Kasumi-1 (cell line): ENCODE results near the gene MAGI2.

ENCODE experiments used
- DNase-seq, 2 experiments: peaks; one replicate each; lab custom pipeline; 2025; lab: John Stamatoyannopoulos, UW

MAGI2 gene

DNA sequence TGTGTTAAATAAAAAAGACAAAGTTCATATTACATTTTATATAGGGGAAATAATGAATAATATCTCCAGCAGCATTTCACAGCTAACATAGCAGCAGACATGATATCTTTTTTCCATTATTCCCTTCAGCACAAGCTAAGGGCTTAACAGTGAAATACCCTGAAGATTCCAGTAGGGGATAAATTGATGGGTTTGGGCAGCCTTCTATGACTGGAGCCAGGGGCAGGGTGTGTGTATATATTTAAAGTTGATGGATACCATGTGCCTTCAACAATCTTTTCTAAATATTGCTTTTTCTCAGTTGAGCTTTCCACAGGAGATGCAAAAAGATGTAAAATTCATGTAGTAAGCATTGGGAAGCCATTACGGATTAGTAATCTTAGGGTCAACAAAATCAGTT lies 151.2 kb downstream of the MAGI2 start:
- DNase-seq, result no peak

DNA sequence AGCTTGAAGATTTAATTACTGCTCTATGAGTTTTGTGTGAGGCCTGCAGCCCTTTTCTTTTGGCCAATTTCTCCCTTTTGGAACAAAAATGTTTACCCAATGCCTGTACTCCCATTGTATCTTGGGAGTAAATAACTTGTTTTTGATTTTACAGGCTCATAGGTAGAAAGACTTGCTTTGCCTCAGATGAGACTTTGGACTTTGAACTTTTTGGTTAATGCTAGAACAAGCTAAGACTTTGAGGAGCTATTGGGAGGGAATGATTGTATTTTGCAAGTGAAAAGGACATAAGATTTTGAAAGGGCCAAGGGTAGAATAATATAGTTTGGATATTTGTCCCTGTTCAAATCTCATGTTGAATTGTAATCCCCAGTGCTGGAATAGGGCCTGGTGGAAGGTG lies 152.0 kb downstream of the MAGI2 start:
- DNase-seq, result no peak

DNA sequence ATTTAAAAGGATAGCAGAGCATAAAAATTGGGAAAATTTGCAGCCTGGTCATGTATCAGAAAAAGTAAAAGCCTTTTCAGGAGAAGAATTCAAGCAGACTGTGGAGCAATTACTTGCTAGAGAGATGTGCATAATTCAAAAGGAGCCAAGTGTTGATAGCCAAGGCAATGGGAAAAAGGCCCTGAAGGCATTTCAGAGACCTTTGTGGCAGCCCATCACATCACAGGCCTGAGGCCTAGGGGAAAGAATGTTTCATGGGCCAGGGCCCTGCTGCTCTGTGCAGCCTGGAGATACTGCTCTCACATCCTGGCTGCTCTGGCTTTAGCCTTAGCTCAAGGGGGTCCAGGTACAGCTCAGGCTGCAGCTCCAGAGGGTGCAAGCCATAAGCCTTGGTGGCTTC lies 152.9 kb downstream of the MAGI2 start:
- no peak for DNase-seq

DNA sequence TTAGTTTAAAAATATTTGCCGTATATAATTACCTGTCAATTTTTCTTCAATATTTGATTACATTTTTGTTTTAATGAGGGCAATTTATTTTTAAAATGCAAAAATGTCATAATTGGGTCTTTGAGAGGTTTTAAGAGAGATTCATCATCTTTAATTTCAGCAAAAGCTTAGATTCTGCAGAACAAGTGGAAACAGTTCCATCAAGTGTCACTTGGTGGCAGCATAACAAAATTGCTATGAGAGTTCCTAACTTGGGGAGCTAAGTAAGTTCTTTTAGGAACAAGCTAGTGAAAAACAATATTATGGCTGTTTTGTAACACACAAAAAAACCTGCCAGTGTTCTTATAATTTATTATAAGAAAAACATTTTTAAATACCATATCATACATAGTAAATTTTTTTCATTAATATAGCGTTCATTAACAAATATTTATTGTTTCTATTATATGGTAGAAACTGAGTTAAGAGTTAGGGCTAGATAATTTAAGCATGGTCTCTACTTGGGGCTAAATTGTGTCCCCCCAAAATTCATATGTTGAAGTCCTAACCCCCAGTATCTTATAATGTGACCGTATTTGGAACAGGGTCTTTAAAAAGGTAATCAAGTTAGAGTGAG lies 155.2 kb downstream of the MAGI2 start:
- DNase-seq, result peak; percentile 40 to 62

DNA sequence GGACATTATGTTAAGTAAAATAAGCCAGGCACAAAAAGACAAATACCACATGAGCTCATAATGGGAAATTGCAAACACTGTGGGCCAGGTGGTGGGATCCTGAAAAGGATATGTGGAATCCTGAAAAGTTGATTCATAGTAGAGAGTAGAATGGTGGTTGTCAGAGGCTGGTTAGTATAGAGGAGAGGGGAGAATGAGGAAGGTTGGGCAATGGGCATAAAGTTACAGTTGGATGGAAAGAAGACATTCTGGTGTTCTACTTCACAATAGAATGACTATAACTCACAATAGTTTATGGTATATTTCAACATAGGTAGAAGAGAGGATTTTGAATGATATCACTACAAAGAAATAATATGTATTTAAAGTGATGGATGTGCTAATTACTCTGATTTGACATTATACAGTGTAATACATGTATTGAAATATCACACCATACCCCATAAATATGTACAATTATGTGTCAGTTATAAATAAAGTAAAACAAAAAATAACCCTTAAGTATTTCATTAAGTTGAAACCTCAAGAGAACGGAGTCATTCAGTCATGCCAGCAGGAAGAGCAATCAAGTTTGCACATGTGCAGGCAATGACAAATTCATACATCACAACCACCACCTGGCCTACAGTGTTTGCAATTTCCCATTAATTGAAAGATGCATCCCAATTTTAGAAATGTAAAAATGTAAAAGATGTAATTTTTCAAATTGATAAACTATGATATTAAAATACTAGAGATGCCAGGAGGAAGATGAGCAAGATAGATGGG lies 156.7 kb downstream of the MAGI2 start:
- DNase-seq, result no peak

DNA sequence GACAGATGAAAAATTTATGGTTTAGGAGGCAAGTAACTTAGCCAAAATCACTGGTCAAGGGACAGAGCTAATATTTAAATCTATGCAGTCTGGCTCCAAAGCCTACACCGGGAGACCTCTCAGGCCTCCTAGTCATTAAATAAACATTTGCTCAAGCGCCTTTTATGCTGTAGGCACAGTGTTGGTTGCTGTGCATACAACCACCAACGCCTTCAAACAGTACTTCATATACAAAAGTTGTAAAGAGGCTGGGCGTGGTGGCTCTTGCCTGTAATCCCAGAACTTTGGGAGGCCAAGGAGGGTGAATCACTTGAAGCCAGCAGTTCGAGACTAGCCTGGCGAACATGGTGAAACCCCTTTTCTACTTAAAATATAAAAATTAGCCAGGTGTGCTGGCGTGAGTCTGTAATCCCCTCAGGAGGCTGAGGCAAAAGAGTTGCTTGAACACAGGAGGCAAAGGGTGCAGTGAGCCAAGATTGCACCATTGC lies 159.8 kb downstream of the MAGI2 start:
- DNase-seq, result no peak

DNA sequence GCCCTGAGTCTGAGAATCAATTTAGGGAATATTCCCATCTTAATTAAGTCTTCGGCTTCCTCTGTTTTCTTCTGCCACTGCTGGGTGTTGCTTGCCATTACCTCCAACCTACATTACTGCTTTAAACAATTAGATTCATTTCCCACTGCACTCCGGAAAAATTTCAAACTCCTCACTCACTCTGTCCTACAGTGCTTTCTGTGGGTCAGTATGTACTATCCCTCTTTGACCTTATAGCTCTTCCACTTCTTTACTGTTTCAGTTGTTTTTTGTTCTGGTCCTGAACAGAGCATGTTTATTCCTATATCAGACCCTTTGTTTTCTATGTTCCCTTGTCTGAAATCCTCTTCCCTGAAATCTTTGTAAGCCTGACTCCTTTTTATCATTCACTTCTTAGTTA lies 160.6 kb downstream of the MAGI2 start:
- no peak for DNase-seq

DNA sequence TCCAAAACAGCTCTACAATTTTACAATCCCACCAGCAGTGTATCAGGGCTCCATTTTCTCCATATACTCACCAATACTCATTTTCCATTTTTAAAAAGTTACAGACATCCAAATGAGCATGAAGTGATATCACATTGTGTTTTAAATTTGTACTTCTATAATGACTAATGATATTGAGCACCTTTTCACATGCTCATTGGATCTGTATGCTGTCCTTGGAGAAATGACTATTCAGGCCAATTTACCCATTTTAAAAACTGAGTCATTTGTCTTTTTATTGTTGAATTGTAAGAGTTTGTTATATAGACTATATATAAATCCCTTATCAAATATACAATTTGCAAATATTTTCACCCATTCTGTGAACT lies 162.0 kb downstream of the MAGI2 start:
- DNase-seq, result no peak

DNA sequence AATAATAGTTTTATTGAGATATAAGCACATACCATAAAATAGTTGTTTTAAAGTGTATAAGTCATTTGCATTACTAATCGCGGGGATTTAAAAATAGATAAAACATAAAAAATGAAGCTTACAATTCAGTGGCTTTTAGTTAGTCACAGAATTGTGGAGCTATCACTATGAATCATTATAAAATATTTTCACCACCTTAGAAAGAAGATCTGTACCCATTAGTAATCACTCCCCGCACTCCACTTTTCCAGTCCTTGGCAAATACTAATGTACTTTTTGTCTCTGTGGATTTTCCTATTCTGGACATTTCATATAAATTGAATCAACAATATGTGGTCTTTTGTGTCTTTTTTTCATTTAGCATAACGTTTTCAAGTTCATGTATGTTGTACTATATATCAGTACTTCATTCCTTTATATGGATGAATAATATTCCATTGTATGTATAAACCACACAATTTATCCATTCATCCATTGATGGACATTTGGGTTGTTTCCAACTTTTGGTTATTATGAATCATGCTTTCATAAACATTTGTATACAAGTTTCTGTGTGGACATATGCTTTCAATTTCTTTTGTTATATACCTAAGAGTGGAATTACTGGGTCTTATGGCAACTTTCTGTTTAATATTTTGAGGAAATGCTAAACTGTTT lies 162.5 kb downstream of the MAGI2 start:
- no peak for DNase-seq

DNA sequence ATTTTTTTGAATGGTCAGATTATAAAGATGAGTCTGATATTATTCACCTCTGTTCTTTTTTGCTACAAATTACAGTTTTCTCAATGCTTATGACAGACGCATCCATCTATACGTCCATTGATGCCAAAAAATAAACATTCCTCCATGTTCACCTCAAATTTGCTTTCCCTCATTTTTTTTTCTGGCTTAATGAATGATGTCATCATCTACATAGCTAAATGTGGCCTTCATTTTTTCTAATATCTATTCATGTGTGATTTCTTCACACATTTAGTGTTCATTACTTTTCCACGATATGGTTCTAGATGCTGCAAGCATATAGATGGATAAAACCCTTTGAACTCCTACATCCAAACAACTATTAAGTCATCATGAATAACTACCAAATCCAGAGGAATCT lies 163.1 kb downstream of the MAGI2 start:
- DNase-seq, result no peak

DNA sequence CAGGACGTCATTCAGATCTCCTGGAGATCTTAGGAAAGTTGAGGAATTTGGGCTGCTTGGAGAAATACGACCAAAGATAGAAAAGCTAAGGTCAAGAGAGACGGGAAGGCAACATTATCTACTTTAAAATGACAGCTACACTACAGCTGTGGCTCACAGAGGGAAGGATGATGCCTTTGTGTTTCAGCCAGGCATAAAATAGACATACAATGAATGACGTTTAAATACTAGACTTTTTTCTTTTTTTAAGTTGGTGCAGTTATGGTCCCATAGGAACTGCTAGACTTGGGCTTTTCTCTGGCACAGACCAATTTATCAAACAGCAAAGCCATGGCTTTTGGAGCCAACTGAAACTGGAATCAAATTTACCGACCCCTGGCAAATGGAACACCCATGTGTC lies 164.8 kb downstream of the MAGI2 start:
- no peak for DNase-seq

DNA sequence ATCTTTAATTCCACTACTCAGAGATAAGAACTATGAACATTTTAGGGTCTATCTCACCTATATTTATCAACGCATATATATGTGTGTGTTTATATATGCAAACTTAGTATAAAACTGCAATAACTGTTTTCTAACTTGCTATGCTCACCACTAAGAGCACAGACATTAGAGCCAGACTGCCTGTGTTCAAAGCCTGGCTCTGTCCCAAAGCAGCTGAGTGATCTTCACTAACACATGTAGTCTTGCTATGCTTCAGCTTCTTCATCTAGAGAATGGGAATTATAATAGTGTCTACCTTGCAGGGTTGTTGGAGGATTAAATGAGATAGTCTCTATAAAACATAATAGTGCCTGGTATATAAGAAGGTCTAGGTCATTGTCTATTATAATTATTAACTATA lies 165.5 kb downstream of the MAGI2 start:
- no peak for DNase-seq

DNA sequence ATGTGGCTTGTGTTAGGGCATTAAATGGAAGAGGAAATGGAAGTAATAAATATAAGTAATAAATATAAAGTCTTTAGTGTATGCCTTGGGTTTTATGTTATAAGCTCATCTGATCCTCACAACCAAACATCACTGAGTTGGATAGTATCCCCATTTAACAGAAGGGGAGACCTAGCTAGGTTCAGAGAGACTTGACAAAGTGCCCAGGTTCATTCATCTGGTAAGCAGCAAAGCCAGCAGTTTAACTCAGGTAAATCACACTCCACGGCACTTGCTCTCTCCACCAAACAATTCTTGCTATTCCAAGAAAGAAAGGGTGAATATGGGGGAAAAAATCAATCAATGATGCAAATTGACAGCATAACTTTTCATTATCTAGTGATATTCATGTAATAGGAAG lies 167.3 kb downstream of the MAGI2 start:
- no peak for DNase-seq

DNA sequence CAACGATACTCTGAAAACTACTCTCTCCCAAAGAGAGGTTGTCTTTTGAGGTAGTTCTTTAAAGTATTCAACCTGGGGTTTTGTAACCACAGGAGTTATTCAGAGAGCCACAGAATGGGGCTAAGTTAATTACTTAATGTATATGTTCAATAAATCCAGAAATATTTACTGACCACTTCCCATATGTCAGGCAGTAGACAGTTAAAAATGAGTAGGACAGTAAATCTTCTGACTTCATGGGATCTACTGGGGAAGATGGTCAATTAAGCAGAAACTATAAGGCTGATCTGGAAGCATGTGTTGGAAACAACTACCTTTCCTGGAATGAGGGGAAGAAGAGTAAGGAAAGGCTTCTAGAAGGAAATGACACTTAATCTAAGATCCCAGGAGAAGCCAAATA lies 167.7 kb downstream of the MAGI2 start:
- DNase-seq, result no peak

DNA sequence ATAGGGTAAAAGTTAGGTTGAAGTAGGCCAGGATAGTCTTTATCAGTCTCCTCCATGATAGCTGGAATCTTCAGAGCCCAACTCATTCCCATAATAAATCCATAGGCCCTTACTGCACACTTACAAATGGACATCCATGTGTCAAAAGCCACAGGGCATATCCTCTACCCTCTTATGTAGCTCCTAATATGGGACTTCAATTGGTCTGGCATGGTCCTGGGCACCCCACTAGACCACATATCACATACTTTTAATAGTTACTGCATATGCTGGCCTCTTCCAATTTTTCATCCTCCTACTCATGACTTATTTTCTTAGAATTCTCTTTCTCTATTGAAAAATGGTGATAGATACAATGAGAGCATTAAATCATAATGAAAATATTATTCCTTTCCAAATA lies 169.3 kb downstream of the MAGI2 start:
- DNase-seq, result no peak

DNA sequence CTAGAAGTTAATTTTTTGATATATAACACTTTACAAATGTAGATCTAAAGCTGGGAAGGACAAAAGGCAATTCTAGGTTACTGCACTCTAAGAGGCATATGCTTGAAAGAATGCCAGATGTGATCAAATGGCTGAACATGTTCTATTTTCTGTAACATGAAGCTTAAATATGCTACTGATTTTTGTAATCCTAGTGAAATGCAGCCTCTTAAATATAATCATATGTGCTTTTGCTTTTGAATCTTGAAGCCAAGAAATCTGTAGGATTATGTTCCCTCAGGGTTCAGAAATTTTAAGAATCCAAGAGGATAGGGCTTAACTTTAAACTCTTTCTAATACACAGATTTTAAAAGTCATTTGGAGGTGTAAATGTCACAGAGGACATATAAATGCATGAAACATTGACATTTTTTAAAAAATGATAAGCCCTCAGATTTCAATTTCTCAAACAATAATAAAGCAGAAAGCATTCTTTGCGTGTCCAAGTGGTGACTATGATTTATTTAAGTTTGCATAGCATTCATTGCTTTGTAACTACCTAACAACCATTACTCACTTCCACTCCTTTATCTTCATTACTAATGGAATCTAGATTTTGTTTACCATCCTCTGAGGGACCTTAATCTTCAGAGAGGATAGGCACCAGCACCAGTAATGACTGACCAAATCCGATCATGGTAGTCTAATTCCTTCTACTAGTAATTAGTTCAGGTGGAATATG lies 170.4 kb downstream of the MAGI2 start:
- DNase-seq, result no peak

DNA sequence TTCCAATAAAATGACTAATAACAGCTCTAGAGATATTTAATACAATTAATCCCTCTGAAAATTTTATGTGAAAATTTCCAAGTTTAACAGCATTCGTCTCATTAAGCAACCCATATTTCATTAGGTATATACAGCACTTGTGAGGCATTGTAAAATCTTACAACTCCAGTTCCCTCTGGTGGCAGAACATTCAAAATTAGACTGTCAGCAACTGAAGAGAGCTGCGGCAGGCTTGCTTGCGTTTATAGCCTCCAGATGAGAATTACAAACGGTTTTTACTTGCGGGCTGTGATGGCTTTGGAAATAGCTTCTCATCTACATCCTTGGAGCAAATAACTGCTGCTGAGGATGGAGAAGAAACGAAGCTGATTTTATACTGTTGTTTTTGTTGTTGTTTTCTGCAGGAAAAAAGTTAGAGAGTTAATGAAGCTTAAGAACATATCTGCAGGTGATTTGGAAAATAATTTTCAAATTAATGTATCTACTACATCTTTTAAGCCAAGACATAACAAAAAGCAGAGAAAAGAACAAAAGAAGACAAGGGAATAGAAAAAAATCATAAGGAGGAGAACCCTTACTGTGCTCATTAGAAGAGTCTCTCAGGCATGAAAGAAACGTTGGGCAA lies 171.3 kb downstream of the MAGI2 start:
- DNase-seq, result peak; percentile 50 to 72

DNA sequence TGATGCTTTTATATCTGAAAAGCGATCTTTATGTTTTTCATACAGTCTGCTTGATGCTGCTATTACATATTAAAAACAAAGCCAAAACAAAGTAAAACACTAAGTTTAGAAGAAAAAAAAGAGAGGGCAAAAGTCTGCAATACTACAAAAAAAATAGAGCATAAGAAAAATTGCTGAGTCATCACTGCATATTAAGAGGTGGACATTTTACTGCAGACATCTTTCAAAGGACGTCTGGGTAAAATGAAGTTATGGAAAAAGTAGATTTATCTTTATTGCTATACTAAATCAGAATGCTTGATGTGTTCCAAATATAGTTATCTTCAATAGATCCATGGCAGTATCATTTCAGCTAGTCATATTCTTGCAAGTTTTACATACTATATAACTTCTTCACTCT lies 172.0 kb downstream of the MAGI2 start:
- no peak for DNase-seq

DNA sequence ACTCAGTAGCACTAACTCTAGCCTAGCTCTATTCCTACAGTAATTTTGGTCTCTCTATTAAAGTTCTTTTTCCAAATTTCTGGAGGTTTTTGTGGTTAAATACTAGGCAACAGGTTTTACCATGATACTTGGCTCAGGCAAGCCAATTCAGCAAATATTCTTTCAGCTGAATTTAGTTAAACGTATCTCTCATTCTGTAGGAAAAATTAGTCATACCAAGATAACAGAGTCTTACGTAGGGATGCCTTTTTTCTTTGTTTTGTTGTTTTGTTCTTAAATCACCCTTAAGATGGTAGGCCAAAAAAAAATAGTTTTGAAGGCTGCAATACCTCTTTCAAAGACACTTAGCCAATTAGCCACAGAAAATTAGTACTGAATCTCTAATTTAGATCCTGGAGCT lies 180.5 kb downstream of the MAGI2 start:
- no peak for DNase-seq

DNA sequence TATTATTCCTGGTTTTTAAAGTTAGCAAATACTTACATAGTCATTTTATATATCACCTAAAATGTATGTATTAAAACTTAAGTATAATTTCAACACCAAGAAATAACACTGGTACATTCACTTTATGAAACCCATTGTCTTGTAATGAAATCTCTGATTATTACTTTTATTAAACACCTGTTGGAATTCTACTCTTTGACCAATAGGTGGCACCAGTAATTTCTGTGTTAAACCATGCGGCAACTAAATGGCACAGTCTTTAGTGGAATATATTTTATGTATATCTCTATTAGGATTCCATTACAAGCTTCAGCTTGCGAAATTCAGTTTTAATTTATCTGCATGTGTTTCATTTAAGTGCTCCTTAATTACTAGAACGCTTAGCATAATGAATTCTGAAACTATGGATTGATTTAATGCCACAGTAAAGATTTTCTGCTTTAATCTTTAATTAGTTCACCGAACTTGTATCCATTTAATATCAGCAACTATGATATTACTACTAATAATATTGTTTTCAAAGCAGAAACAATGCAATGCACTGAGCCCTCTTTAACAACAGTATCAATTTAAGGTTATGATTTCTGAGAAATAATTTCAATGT lies 181.3 kb downstream of the MAGI2 start:
- peak; percentile 43 to 62 for DNase-seq

DNA sequence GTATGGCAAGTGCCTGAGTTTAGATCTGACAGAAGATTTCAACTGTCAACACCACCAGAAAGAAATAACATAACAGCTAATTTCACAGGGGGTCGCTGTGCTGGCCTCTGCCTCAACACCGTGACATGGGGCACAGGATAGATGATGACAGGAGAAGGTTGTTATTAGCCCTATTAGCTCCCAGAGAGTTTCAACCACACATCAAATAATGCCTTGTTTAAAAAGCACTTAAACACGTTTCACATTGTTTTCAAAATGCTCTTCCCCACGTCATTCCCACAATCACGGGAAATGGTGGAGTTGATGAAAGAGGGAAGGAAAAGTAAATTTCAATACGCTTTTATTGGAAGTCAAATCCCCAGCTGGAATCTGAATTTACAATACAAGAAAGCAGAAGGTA lies 184.7 kb downstream of the MAGI2 start:
- no peak for DNase-seq

DNA sequence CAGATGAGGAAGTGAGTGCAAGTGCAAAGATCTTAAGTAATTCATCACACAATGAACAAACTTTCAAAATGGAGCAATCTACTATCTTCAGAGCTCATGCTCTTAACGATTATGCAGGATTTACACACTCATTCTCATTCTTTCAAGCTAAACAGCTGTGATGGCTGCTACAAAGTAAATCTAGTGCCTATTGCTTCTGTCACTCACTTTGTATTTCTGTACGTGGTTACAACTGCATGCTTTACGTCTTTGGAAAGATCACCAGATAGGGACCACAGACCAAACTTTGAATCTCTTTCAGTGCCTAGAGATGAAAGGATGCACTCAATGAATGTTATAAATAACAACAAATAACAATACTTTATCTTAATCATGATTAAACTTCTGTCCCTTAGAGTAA lies 194.6 kb downstream of the MAGI2 start:
- DNase-seq, result no peak
